Esophagus muscularis mucosa (tissue), 3 donors: ENCODE data around the gene TM2D1.

Experiments used
- POLR2A ChIP-seq: fragments of 450-650 bp; IDR thresholded peaks from one replicate; pipeline ENCODE4 v1.6.1; 2017; ENCODE audit warnings: antibody characterized with exemption, moderate library complexity, mild to moderate bottlenecking, low read depth
- TF ChIP-seq, protein P1 (sequence below), 3 experiments: fragments of 200-600 bp in 2 of 3; fragments of 450-650 bp in 1 of 3; sonication (generic) in 2 of 3; IDR thresholded peaks; one replicate each; pipeline ENCODE4 v1.5.1; 2017 to 2019; ENCODE audit warnings: antibody characterized with exemption in 3 of 3, mild to moderate bottlenecking in 2 of 3, moderate library complexity in 1 of 3

DNA sequence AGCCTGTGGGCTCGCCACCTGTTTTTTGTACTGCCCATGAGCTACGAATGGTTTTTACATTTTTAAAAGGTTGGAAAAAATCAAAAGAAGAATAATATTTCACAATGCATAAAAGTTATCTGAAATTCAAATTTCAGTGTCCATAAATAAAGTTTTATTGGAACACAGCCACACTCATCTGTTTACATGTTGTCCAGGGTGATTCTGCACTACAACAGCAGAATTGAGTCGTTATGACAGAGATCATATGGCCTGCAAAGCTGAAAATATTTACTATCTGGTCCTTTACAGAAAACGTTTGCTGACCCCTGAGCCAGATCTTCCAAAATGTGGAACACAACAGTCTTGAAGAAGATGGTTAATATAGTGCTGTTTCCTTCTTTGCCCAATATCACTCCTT lies 89.4 kb downstream of the TM2D1 start:
- TF ChIP-seq POLR2A, result no peak
- TF ChIP-seq, protein P1, sequence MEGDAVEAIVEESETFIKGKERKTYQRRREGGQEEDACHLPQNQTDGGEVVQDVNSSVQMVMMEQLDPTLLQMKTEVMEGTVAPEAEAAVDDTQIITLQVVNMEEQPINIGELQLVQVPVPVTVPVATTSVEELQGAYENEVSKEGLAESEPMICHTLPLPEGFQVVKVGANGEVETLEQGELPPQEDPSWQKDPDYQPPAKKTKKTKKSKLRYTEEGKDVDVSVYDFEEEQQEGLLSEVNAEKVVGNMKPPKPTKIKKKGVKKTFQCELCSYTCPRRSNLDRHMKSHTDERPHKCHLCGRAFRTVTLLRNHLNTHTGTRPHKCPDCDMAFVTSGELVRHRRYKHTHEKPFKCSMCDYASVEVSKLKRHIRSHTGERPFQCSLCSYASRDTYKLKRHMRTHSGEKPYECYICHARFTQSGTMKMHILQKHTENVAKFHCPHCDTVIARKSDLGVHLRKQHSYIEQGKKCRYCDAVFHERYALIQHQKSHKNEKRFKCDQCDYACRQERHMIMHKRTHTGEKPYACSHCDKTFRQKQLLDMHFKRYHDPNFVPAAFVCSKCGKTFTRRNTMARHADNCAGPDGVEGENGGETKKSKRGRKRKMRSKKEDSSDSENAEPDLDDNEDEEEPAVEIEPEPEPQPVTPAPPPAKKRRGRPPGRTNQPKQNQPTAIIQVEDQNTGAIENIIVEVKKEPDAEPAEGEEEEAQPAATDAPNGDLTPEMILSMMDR (IDR thresholded peaks at IDR 0.05), result no peak
